Right ventricle myocardium inferior (tissue), 1 donor: Measurements from ENCODE around the gene GNAT2. TPM values are rescaled to one million over a fixed set of nuclear protein-coding genes. Genes with fewer than 3 reads are reported as not detected.

Experiments used
- ATAC-seq: fragments of 200-7000 bp; cut with Tn5 transposase; one replicate; pipeline ENCODE4 v1.9.1; 2020; ENCODE audit warnings: mild to moderate bottlenecking, moderate library complexity
- DNase-seq: peaks from one replicate; pipeline ENCODE4 v3.0.0; 2021; ENCODE audit errors: missing footprints
- intact Hi-C: fragments of 100-400 bp; cut with DNase I; formaldehyde crosslinking; loops from one replicate; pipeline ENCODE4 v1.11.0; 2022
- total RNA-seq: library from RNA; stranded (reverse); fragmentation: NEBNext Ultra II Directional; extraction: Animal tissue kit (Norgen Biotek cat#: 25700); gene quantifications from one replicate; pipeline ENCODE4 v1.2.1, GENCODE V29; 2021
- donor health status: DM: no; HTN: yes; CAD: no; lungs with severe emphysema.

Gene GNAT2
- total RNA-seq, 1 donor from 2014 or later: not detected

DNA sequence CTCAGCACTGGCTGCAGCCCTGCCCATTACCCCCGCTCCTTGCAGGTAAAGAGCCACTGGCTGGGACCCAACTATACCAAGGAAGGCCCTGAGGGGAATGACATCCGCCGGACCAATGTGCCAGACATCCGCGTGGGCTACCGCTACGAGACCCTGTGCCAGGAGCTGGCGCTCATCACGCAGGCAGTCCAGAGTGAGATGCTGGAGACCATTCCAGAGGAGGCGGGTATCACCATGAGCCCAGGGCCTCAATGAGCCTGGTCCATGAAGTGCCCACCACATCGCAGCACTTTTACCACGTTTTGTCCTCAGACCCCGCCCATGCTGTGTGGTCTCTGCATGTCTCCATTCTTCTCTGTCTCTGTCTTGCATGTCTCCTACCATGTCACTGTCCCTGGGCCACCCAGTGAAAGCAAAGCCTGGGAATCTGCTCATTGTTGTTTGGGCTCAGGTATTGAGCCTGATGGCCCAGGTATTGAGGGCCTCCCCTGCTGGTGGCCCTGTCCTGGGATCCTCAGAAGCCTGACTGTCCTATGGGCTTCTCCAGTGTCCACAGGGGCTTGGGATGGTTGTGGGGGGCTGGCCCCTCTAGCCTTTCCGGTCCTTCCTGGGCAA lies 11.6 kb upstream of the GNAT2 start:
- DNase-seq (no peak), ATAC-seq (no peak)
- intact Hi-C loops: no loop called here

- intact Hi-C loops: no loop called here
- ATAC-seq: no peak
- no peak for DNase-seq
These were observed 10.9 kb upstream of the GNAT2 start for GRCh38 chr1:109630081-109630897.

- no peak for ATAC-seq
- no peak for DNase-seq
- intact Hi-C loops: no loop called here
These were observed 10.1 kb upstream of the GNAT2 start for GRCh38 chr1:109629372-109630030.

DNA sequence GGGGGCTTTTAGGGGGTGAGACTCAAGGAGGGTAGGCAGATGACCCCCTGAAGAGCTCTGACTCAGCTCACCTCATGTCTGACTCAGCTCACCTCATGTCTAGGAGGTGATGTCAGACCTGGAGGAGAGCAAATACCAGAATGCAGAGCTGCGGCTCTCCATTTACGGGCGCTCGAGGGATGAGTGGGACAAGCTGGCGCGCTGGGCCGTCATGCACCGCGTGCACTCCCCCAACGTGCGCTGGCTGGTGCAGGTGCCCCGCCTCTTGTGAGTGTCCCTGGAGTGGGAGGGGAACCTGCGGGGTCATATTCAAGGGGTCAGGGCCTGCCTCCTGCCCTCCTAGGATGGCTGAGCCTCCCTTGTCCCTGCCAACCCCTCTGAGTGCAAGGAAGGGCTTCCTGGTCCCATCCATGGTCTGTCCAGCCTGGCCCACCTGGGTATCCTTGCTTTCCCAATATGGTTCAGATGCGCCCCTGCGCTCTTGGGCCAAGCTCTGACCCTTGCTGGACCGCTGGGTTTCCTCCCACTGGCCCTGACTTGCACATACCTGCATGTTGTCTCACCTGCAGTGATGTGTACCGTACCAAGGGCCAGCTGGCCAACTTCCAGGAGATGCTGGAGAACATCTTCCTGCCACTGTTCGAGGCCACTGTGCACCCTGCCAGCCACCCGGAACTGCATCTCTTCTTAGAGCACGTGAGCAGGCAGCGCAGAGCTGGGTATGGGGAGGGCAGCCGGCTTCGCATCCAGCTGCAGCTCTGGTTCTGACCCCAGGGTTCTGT lies 9.3 kb upstream of the GNAT2 start:
- intact Hi-C loops: no loop called here
- DNase-seq: no peak
- no peak for ATAC-seq

DNA sequence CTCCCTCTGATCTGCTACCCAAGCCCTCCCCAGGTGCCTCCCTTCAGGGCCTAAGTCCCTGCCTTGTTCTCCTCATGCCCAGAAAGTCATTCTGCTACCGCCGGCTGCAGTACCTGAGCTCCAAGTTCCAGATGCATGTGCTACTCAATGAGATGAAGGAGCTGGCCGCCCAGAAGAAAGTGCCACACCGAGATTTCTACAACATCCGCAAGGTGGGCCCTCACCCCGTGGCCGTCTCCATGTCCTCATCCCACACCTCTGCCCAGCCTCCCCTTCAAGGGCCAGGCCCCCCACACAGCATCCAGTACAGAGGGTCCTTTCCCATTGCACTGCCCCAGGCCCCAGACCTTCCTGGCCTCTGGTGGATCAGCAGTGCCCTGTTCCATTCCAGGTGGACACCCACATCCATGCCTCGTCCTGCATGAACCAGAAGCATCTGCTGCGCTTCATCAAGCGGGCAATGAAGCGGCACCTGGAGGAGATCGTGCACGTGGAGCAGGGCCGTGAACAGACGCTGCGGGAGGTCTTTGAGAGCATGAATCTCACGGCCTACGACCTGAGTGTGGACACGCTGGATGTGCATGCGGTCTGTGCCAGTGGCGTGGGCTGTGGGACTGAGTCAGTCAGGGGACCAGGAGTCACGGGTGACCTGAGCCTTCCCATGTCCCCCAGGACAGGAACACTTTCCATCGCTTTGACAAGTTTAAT lies 8.4 kb upstream of the GNAT2 start:
- intact Hi-C loops: no loop called here
- no peak for DNase-seq
- no peak for ATAC-seq

GRCh38 chr1:109626682-109627408 lies 7.4 kb upstream of the GNAT2 start:
- DNase-seq (no peak), ATAC-seq (no peak)
- intact Hi-C loops: no loop called here

DNA sequence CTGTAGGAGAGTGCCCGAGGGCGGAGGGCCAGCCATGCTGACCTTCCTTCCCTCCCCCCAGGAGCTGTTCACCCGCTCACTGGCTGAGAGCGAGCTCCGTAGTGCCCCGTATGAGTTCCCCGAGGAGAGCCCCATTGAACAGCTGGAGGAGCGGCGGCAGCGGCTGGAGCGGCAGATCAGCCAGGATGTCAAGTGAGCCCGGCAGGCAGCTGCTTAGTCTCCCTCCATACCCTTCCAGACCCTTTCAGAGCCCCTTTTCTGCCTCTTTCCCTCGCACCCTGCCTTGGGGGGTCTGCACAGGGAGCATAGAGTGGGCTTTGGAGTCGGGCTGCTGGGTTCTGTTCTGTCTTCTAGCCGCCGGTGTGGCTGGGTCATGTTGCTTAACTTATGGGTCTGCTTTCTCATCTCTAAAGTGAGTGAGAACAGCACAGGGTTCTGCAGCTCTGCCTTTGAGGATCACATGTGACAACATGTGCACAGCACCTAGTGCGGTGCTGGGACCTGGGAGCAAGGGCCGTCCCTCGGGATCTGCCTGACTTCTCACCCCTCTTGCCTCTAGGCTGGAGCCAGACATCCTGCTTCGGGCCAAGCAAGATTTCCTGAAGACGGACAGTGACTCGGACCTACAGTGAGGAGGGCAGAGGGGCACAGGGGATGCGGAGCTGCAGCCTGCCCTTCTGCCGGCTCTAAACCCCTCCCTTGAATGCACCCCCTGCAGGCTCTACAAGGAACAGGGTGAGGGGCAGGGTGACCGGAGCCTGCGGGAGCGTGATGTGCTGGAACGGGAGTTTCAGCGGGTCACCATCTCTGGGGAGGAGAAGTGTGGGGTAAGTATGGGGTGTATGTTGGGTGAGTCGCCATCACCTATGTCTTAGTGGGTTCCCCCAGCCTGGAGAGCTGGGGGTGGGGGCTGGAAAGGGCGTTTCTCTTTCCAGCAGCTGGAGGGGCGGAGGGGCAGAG lies 6.5 kb upstream of the GNAT2 start:
- intact Hi-C loops: no loop called here
- ATAC-seq (no peak), DNase-seq (no peak)

- intact Hi-C loops: no loop called here
- no peak for ATAC-seq
- no peak for DNase-seq
These were observed 5.8 kb upstream of the GNAT2 start for GRCh38 chr1:109625176-109625575.

- intact Hi-C loops: no loop called here
- ATAC-seq (no peak), DNase-seq (no peak)
These were observed 5.0 kb upstream of the GNAT2 start for GRCh38 chr1:109624201-109625010.

DNA sequence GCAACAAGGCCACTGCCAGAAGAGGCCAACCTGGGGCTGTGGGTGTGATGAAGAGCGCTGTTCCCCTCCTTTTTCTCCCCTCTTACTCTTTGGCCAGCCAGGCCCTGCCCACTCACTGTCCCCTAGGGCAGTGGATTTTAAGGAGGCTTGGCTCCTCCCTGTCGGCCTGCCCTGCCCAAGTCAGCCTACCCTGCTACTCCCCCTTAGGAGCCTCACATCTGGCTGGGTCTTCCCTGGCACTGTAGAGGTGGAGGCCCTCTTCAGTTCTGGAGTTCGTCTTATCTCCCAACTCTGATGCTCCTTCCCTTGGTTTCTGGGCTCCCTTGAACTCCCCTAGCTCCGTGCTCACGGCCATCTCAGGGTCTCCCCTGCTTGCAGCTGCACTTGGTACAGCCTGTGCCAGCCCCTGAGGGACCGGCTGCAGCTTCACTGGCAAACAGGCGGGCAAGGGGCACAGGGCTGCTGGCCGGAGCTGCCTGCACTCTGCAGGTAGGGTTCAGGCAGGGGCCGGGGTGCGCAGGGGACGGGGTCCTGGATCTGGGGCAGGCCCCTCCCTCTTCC lies 4.3 kb upstream of the GNAT2 start:
- DNase-seq (no peak), ATAC-seq (no peak)
- intact Hi-C loops: no loop called here

DNA sequence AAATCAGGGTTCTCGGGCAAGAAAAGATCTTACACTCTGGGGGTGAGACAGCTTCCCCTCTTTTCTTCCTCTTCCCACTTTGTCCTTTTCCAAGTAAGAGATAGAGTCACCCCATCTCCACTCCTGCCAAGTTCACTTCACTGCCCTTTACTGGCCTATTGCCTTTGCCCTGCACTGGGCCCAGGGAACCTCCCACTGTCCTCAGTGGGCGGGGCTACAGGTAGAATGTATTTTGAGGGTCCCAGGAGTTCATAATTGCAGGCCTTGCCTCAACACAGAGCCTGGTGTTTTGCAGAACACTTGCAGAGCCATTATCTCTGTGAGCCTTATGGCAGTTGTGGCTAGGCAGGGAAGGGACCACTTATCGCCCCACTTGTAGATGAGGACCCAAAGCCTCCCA lies 3.5 kb upstream of the GNAT2 start:
- no peak for ATAC-seq
- intact Hi-C loops: no loop called here
- no peak for DNase-seq

- ATAC-seq (no peak), DNase-seq (no peak)
- intact Hi-C loops: no loop called here
These were observed 2.9 kb upstream of the GNAT2 start for GRCh38 chr1:109622137-109622892.

- DNase-seq: no peak
- intact Hi-C loops: loop anchor here (2.0 kb wide), 1 partner anchor 75 kb away; no protein-coding TSS in a partner anchor
- ATAC-seq: no peak
These were observed 2.1 kb upstream of the GNAT2 start for GRCh38 chr1:109621379-109622136.

DNA sequence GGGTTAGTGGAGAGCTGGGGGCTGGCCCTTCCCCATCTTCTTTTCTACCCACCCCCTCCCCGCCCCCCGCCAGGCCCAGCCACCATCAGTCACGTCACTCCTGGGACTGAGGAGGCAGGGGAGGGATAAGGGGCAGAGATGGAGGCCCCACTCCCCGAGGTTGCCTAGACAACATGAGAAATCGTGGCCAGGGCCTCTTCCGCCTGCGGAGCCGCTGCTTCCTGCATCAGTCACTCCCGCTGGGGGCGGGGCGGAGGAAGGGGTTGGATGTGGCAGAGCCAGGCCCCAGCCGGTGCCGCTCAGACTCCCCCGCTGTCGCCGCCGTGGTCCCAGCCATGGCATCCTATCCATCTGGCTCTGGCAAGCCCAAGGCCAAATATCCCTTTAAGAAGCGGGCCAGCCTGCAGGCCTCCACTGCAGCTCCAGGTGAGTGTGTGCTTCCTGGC lies 1.4 kb upstream of the GNAT2 start:
- intact Hi-C loops: loop anchor here (2.0 kb wide), 1 partner anchor 74 kb away; no protein-coding TSS in a partner anchor
- DNase-seq (peak; percentile 99), ATAC-seq (peak; percentile 82)
